Astrocyte of the hippocampus (primary cell): Measurements from ENCODE around the gene CDK5RAP2.
"Not testable (repeated sequence)": the region's sequence is repeated elsewhere in the genome, so short reads cannot be mapped to it uniquely, and the experiment has no call there.

Experiments
- DNase-seq: peaks from one replicate; pipeline ENCODE4 v3.0.0; 2011; ENCODE audit warnings: low read depth, low spot score

The CDK5RAP2 gene

DNA sequence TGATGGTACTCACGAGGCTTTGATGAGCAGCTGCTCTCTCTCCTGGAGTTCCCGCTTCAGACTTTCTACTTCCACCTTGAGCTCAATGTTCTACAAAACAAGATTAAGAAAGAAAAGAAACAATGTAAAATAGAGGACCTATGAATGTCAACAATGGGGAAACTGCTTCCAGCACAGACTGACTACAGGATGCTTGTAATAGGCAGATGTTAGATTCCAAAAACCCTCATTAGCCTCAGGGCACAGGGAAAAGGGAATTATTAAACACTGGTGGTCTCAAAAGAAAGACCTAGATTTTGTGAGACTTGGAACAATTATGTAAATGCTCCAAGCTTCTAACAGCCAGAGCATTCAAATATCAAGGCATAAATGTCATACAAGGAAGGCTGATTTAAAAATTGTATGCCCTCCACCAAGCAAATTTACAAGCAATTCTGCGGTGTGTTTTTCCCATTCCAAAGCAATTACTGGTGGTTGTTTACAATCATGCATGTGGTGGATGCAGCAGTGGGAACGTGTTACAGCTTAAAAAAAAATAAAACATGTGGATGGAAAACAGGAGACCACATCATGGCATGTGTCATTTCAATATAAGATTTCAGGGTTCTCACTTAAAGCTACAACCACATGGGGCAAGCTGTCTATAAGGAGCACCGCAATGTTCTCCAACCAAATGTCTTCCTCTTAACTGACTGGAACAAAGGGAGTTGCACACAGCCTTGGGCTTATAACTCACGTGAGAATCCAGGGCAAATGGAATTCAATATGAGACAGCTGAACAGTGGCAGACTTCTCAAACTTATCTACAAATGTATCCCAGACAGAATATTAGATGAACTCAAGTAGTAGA lies 34.0 kb downstream of the CDK5RAP2 start:
- DNase-seq: no peak

- DNase-seq: no peak
Measured at GRCh38 chr9:120544441-120544840, 35.5 kb downstream of the CDK5RAP2 start.

GRCh38 chr9:120542701-120543490 lies 37.1 kb downstream of the CDK5RAP2 start:
- peak; percentile 12 for DNase-seq

DNA sequence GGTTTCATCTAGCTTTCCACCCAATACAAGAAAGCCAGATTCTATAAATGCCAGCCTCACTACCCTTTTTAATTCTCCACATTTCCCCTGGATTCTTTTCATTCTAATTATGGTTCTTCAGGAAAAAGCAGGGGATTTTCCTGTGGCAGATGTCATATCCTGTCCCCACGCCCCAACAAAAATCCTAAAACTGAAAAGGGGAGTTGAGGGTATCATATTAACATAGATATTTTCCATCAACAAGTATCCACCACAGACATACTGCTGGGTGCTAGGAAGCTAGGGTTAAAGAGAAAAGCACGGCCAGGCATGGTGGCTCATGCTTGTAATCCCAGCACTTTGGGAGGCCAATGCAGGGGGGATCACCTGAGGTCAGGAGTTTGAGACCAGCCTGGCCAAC lies 38.0 kb downstream of the CDK5RAP2 start:
- no peak for DNase-seq

DNA sequence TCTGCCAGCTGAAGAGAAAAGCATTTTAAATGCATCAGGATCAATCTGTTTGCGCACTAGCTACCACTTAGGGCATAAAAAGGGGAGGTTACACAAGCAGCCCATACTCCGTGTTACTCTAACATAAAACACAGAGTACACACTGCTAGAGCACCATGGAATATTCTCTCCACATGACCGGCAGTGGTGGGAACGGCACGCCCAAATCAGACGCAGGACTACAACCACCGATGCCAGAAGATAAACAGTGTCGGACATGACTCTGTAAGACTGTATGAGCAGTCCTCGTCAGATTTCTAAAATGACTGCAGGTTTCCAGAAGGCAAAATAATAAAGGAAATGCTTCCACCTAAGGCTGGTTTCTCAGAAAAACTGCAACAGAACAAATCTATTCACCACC lies 40.0 kb downstream of the CDK5RAP2 start:
- no peak for DNase-seq

- no peak for DNase-seq
Measured at GRCh38 chr9:120538339-120538738, 41.6 kb downstream of the CDK5RAP2 start.

GRCh38 chr9:120536949-120537640 lies 42.9 kb downstream of the CDK5RAP2 start:
- no peak for DNase-seq

GRCh38 chr9:120536094-120536493 lies 43.9 kb downstream of the CDK5RAP2 start:
- DNase-seq: no peak

DNA sequence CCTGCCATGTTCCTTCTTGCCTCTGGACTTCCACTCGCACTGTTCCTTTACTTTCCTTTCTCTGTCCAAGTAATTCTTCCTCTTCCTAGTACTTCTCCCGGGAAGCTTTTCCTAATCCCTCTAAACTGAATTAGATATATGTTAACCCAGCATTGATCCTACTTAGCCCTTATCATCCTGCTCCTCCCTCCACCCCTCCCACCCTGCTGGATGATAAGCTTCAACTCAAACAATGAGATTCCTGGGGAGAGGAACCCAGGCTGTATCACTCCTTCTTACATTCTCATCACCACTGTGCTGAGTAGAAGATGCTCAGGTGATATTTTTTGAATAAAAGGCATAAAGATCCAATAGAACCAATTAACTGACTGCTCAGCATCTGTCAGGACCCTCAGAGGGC lies 45.7 kb downstream of the CDK5RAP2 start:
- no peak for DNase-seq

DNA sequence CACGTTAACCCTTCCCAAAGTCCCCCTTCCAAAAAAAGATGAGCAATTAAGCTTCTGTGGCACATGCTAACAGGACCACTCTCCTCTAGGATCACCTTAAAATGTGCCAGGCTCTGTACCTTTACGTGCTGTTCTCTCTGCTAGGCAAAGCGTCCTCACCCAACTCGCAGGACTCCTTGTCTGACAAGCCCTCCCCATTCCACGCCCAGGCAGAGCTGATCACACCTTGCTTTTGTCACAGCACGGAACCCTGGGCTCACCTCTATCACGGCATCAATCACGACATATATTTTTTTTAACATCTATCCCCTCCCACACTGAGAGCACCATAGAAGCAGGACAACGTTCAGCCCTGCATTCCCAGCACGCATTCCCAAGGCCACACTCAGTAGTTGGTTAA lies 47.1 kb downstream of the CDK5RAP2 start:
- DNase-seq: no peak

- DNase-seq: peak; percentile 42
Measured at GRCh38 chr9:120532475-120532874, 47.5 kb downstream of the CDK5RAP2 start.

DNA sequence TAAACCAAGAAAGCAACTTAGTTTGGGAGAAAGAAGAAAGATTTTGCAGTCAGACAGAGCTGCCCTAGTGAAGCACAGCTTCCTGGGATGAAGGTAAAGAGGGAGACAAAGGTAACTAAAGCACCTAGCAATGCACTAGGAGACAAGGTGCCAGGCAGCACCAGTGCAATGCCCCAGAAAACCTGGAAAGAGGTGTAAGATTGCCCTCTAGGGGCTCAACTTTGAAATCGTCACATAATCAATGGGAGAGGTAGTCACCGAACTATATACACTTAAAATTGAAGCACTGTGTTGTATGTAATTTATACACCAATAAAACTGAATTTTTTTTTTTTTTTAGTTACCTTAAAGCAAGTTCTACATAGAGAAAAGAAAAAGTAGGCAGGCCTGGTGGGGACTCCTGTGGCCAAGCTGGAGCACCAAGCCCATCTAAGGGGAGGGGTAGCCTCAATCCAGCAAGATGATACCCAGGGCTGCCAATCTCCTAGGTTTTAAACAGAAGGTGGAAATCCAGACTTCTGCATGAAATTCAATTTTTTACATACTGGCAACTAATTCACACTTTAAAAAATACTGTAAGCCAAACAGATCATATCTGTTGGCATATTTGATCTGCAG lies 48.2 kb downstream of the CDK5RAP2 start:
- DNase-seq: peak; percentile 55

DNA sequence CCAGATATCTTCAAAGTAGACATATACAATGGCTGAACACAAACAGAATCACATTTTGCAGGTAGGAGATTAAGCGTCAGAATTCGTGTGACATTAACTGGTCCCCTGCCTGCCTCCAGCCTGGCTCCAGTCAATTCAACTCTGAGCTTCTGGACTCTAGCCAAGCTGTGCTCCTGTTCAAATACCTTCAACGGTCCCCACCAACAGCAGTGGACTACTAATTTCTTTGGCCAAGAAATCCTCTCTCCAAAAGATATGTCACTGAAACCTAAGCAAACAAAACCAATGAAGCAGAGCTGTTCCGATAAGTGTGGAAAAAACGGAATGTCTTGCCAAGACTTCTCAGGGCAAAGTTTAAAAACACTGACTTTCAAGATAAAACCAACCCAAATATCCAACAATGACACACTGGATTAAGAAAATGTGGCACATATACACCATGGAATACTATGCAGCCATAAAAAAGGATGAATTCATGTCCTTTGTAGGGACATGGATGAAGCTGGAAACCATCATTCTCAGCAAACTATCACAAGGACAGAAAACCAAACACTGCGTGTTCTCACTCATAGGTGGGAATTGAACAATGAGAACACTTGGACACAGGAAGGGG lies 49.6 kb downstream of the CDK5RAP2 start:
- DNase-seq: not testable (repeated sequence)

- DNase-seq: peak; percentile 56
Measured at GRCh38 chr9:120528829-120529228, 51.1 kb downstream of the CDK5RAP2 start.

DNA sequence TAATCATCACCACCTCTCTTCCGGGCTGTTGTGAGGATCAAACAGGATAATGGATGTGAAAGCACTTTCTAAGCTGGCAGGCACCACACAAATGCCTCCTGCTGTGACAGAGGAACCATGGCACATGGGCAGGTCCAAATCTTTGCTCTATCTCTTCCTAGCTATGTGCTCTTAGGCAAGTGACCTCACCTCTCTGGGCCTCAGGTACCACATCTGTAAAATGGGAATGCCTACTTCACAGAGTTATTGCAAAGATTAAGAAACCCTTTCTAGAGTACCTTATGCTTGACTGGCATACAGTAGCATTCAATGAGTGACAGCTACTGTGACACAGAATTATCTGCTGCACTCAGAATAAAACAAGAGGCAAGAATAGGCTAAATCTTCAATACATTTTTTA lies 51.6 kb downstream of the CDK5RAP2 start:
- DNase-seq: no peak

DNA sequence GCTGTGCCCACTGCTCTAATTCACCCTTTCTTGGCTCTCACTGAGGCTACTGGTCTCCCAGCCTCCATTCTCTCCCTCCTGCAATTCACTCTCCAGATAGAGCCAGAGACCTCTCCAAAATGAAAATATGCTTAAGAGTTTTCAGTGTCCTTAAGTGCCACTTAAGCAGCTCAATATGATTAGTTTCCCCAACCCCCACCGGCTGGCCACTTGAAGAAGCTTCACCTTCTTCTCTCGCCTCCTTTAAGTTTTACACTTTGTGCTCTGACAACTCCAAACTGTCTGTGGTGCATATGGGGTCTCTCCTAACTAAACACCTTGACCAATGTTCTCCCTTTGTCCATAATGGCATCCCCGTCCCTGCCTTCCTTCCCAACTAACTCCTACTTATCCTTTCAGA lies 53.4 kb downstream of the CDK5RAP2 start:
- DNase-seq: no peak

DNA sequence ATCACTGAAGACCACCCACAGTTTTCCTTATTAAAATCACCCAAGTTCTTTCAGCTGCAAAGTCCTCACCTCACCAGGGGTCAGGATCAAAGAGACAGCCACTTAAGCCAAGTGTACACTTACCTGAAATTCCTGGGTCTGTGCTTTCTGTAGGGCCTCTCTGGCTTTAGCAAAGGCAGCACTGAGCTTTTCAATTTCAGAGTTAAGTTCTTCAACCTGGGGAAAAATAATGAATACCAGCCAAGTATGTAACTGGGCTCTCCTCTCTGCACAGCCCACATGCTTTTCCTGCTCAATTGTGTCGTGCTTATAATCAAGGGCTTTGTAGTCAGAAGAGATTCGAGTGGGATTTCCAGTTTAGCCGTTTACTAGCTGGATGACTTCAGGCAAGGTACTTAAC lies 55.1 kb downstream of the CDK5RAP2 start:
- DNase-seq: no peak

- no peak for DNase-seq
Measured at GRCh38 chr9:120524038-120524437, 55.9 kb downstream of the CDK5RAP2 start.

- DNase-seq: no peak
Measured at GRCh38 chr9:120522558-120522957, 57.4 kb downstream of the CDK5RAP2 start.

- DNase-seq: no peak
Measured at GRCh38 chr9:120522032-120522431, 57.9 kb downstream of the CDK5RAP2 start.

- DNase-seq: no peak
Measured at GRCh38 chr9:120521101-120521500, 58.9 kb downstream of the CDK5RAP2 start.
